Measurements from ENCODE around the gene EN2.

The EN2 gene

GRCh38 chr7:155486783-155487508, 29.0 kb downstream of the EN2 start:
- DNase-seq (ENCODE audit: low read depth in 2 of 2) = no peak

DNA sequence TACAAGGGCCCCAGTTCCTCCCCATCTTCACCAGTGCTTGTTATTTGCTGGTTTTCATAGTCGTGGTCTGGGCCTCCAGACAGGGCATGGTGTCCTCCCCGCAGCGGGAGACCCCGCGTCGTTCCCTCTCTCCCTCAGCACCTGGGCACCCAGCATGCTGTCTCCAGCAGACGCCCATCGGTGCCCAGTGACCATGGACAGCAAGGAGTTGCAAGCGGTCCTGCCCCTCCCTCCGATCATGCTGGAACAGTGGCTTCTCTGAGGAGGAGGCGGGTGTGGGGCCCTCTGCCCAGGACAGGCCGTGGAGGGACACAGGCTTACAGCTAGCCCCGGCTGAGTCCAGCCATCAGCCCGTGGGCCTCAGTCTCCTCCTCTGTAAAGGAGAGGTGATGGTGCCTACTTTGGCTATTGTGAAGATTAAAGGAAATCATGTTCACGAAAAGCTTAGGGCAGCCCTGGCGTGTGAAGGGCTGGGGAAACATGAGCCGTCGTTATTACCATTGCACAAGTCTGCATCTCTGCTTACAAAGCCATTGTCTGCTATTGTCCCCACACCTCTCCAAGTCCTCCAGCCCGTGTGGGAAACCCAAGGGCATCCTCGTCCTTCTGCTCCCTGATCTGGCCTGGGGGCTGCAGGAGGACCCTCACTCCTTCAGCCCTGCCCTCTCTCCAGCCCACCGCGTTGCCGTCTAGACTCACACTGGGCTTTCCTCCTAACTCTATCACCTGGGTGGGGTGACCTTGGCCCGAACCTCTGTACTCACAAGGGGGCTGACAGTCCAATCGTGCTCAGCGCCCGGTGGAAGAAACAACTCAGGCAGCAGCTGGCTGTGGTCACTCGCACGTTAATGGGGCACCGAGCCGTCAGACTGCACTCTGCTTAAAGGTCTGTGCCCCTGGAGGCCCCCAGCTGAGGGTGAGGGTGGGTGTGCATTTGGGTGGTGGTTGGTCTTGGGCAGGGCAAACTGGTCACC, 29.9 kb downstream of the EN2 start:
- no peak for DNase-seq (ENCODE audit: low read depth in 2 of 2)

DNA sequence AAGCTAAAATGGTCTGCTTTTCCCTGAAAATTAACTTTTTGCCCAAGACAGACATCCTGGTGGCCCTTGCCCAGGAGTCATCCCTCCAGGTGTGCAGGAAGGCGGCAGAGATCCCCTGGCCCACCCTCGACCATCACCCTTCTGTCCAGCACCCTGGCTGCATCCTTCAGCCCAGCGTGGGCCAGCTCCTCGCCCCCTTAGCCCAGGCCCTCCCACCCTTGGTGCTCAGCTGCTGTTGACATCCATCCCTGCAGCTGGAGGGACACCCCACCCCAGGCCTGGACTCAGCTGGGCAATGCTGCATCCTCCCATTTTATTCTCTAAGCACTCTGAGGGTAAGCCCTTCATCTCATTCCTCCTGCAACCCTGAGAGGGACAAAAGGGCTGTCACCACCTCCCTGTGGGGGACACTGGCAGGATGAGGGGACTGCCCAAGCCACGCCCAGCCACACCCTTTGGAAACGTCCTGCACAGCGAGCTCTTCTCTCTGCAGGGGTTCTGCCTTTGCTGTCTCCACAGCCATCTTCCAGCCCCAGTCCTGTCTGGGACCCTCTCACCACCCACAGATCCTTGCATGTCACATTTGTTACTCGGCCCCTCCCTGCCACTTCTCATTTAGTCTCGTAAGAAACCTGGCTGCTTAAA, 30.7 kb downstream of the EN2 start:
- DNase-seq (ENCODE audit: low read depth in 2 of 2) = no peak

- no peak for DNase-seq (ENCODE audit: low read depth in 2 of 2)
These were observed 31.4 kb downstream of the EN2 start for GRCh38 chr7:155489158-155489840.

DNA sequence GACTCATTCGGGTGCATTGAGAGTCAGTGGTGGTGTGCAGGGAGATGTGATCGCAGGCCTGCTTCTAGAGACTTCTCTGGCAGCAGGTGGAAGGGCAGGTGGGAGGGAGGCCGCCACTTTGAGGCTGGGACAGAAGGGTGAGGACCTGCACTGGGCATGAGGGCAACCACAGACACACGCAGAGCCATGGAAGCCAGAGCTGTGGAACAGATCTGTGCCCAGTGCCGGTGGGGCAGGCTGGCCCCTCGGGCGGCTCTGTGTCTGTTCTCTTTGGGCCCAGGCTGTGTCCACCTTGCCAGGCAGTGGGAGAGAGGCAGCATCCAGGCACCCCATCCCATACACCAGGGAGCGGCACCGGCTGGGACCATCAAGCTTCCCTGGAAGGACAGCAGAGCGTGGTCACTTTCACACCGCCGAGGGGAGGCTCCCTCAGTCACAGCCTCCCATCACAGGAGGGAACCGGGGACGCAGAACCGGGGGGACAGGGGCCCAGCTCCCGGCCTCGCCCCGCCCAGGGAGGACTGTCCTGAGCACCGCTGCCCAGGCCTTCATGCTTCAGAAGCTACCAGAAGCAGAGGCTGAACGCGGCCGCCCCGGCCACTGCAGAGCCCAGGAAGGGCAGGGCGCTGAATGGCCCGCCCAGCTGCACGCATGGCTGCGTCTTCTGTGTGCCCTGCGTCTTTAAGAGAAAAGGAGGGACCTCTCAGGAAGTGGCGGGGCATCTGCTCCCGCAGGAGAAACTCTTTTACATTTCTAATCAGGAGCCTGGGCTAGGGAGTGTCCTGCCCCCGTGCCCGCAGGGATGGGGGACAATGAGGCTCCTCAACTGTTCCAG, 32.1 kb downstream of the EN2 start:
- DNase-seq (ENCODE audit: low read depth in 2 of 2) = no peak

- DNase-seq (ENCODE audit: low read depth in 2 of 2) = no peak
These were observed 33.0 kb downstream of the EN2 start for GRCh38 chr7:155490697-155491628.

DNA sequence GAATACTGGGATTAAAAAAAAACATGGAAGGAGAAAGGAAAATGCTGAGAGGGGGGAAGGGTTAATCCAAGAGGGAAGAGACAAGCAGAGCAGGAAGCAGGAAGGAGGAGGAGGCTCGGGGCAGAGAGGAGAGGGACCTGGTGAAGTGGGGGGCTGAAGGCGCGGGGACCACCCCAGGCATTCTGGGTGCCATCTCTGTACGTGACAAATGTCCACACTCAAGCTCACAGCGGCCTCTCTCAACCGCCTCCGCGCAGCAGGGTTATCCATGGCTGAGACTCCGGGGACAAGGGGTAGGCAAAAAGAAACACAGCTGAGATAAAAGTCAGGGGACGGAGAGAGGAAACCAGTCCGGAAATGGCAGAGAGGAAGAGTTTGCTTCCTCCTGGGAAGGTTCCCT, 33.9 kb downstream of the EN2 start:
- DNase-seq (ENCODE audit: low read depth in 2 of 2) = no peak

DNA sequence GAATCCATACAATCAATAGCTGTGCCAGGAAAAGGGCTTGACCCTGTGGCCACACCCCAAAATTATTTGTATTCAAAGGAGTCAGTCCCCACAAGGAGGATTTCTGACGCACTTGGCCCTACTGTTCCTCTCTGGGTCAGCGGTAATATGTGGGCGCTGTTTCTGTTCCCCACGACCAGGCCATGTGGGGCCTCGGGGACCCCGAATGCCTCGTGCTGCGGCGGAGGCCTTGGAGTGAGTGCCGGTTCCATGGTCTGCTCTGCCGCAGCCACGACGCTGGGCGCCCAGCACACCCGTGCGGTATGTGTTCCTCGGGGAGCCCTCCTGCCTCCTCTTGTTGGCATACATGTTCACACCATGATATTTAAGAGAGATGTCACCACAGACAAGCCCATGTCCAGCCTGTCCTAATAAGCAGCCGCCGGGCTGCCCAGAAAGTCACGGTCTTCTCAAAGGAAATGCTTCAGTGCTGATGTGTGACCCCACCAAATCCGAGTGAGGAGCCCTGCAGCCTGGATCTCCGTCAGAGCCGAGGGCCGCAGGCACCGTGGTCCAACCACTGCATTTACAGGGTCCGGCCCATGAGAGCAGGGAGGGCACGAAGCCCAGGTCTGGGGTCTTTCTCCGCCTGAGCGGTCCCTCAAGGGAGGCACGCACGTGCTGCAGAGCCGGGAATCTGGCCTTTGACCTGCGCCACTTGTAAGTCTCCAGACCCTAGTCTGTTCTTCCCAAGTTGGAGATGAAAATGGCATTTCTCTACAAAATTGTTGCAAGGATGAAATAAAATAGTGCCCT, 36.0 kb downstream of the EN2 start:
- no peak for DNase-seq (ENCODE audit: low read depth in 2 of 2)

DNA sequence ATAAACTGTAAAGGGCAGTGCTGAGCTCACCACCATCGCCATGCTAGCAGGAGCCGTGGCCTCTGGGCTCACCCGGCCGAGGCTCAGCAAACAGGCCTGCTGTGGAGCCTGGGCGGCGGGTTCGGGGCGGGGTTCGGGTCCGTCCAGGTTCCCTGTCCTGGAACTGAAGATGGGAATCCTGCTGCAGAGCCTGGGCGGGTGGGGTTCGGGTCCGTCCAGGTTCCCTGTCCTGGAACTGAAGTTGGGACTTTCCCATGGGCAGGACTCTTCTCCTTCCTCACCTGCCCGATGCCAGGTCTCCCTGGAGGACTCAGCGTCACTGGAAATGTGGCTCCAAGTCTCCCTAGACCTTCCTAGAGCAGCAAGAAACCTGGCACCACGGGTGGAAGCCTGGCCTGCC, 36.6 kb downstream of the EN2 start:
- no peak for DNase-seq (ENCODE audit: low read depth in 2 of 2)

GRCh38 chr7:155495440-155496248, 37.7 kb downstream of the EN2 start:
- no peak for DNase-seq (ENCODE audit: low read depth in 2 of 2)

- no peak for DNase-seq (ENCODE audit: low read depth in 2 of 2)
These were observed 38.5 kb downstream of the EN2 start for GRCh38 chr7:155496267-155497005.

- no peak for DNase-seq (ENCODE audit: low read depth in 2 of 2)
These were observed 39.4 kb downstream of the EN2 start for GRCh38 chr7:155497149-155497901.

DNA sequence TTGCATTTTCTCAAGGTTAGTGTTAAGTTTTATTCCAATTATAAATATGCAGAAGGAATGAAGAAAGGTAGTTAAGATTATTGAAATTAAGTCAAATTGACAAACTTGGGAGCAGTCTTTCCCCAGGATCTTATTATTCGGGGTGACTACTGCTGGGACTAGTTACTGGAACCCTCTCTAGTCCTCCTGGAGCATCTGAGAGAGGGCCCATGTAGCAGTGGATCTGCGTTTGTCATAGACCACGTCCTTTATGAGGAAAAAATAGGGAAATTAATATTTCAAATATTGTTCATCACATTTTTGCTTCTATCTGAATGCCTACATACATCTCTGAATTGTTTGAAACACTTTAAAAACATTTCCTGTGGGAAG, 47.5 kb downstream of the EN2 start:
- no peak for DNase-seq (ENCODE audit: low read depth in 2 of 2)

- DNase-seq (ENCODE audit: low read depth in 2 of 2) = no peak
These were observed 49.0 kb downstream of the EN2 start for GRCh38 chr7:155506854-155507337.

DNA sequence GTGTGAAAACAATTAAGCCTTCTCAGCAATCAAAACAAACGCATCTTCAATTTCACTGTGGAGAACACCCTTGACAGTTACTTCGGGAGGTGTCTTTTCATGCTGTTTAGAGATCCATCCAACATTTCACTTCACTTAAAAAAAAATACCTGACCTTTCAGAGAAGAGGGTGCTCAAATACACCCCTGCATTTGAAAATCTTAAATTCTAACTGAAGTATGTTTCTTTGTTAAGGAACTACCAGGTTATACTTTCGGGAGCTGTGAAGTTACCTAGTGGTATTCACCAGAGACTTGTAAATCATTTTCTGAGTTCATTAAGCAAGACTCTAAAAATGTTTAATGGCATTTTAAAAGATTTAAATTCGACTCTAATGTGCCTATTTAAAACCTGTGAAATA, 49.6 kb downstream of the EN2 start:
- no peak for DNase-seq (ENCODE audit: low read depth in 2 of 2)
